Measurements from ENCODE around the gene RUFY4.
"Not testable (repeated sequence)": the region's sequence is repeated elsewhere in the genome, so short reads cannot be mapped to it uniquely, and the experiment has no call there.

Gene RUFY4

GRCh38 chr2:218043701-218044109 is 25.3 kb upstream of the RUFY4 start:
- no peak for TF ChIP-seq CTCF (IDR thresholded peaks at IDR 0.05; ENCODE audit: control insufficient read depth, insufficient read depth, low read depth, low read length, missing control alignments)
- no peak overlapping the region for H3K4me3 ChIP-seq (ENCODE audit: control insufficient read depth, low read depth, low read length)
- DNase-seq (ENCODE audit: low read depth), result no peak

GRCh38 chr2:218044599-218044998 is 24.5 kb upstream of the RUFY4 start:
- DNase-seq (ENCODE audit: low read depth); H3K4me3 ChIP-seq (ENCODE audit: control insufficient read depth, low read depth, low read length): not testable (repeated sequence)

GRCh38 chr2:218046238-218046637 is 22.8 kb upstream of the RUFY4 start:
- no peak for TF ChIP-seq CTCF (IDR thresholded peaks at IDR 0.05; ENCODE audit: control insufficient read depth, insufficient read depth, low read depth, low read length, missing control alignments)
- DNase-seq (ENCODE audit: low read depth), result no peak
- H3K4me3 ChIP-seq (ENCODE audit: control insufficient read depth, low read depth, low read length), result no peak overlapping the region

GRCh38 chr2:218047536-218048225 is 21.4 kb upstream of the RUFY4 start:
- H3K4me3 ChIP-seq (ENCODE audit: control insufficient read depth, low read depth, low read length), result no peak overlapping the region
- TF ChIP-seq CTCF (IDR thresholded peaks at IDR 0.05; ENCODE audit: control insufficient read depth, insufficient read depth, low read depth, low read length, missing control alignments), result no peak
- DNase-seq (ENCODE audit: low read depth), result no peak

GRCh38 chr2:218051903-218052302 is 17.1 kb upstream of the RUFY4 start:
- DNase-seq (ENCODE audit: low read depth), result no peak

GRCh38 chr2:218059289-218059688 is 9.8 kb upstream of the RUFY4 start:
- DNase-seq (ENCODE audit: low read depth), result no peak
- no peak for TF ChIP-seq CTCF (IDR thresholded peaks at IDR 0.05; ENCODE audit: control insufficient read depth, insufficient read depth, low read depth, low read length, missing control alignments)
- no peak overlapping the region for H3K4me3 ChIP-seq (ENCODE audit: control insufficient read depth, low read depth, low read length)

More at GRCh38 chr2:218051903-218052302, 17.1 kb upstream of the RUFY4 start:
- no peak overlapping the region for H3K4me3 ChIP-seq (ENCODE audit: control insufficient read depth, low read depth, low read length)
- no peak for TF ChIP-seq CTCF (IDR thresholded peaks at IDR 0.05; ENCODE audit: control insufficient read depth, insufficient read depth, low read depth, low read length, missing control alignments)

GRCh38 chr2:218060118-218060517 is 8.9 kb upstream of the RUFY4 start:
- no peak overlapping the region for H3K4me3 ChIP-seq (ENCODE audit: control insufficient read depth, low read depth, low read length)
- no peak for TF ChIP-seq CTCF (IDR thresholded peaks at IDR 0.05; ENCODE audit: control insufficient read depth, insufficient read depth, low read depth, low read length, missing control alignments)
- no peak for DNase-seq (ENCODE audit: low read depth)
